Measurements from ENCODE around the gene TMEM255B.
"Not testable (repeated sequence)": the region's sequence is repeated elsewhere in the genome, so short reads cannot be mapped to it uniquely, and the experiment has no call there.

TMEM255B gene

GRCh38 chr13:113734826-113735125 is 24.2 kb upstream of the TMEM255B start:
- DNase-seq (ENCODE audit: low read depth in 2 of 2): no peak

- no peak for DNase-seq (ENCODE audit: low read depth in 2 of 2)
These were observed 23.8 kb upstream of the TMEM255B start for GRCh38 chr13:113735194-113735593.

GRCh38 chr13:113735750-113736149 is 23.3 kb upstream of the TMEM255B start:
- DNase-seq (ENCODE audit: low read depth in 2 of 2): no peak

GRCh38 chr13:113736258-113736731 is 22.7 kb upstream of the TMEM255B start:
- DNase-seq (ENCODE audit: low read depth in 2 of 2): no peak

GRCh38 chr13:113737803-113738202 is 21.2 kb upstream of the TMEM255B start:
- no peak for DNase-seq (ENCODE audit: low read depth in 2 of 2)

- DNase-seq (ENCODE audit: low read depth in 2 of 2): no peak
These were observed 19.3 kb upstream of the TMEM255B start for GRCh38 chr13:113739527-113740285.

GRCh38 chr13:113740286-113740556 is 18.8 kb upstream of the TMEM255B start:
- no peak for DNase-seq (ENCODE audit: low read depth in 2 of 2)

- no peak for DNase-seq (ENCODE audit: low read depth in 2 of 2)
These were observed 18.4 kb upstream of the TMEM255B start for GRCh38 chr13:113740661-113741060.

- DNase-seq (ENCODE audit: low read depth in 2 of 2): no peak
These were observed 17.8 kb upstream of the TMEM255B start for GRCh38 chr13:113741191-113741668.

GRCh38 chr13:113742000-113742441 is 17.0 kb upstream of the TMEM255B start:
- DNase-seq (ENCODE audit: low read depth in 2 of 2): no peak

GRCh38 chr13:113742445-113743120 is 16.4 kb upstream of the TMEM255B start:
- DNase-seq (ENCODE audit: low read depth in 2 of 2): no peak

- DNase-seq (ENCODE audit: low read depth in 2 of 2): no peak
These were observed 15.4 kb upstream of the TMEM255B start for GRCh38 chr13:113743366-113744195.

GRCh38 chr13:113744197-113745000 is 14.6 kb upstream of the TMEM255B start:
- no peak for DNase-seq (ENCODE audit: low read depth in 2 of 2)

- DNase-seq (ENCODE audit: low read depth in 2 of 2): no peak
These were observed 14.0 kb upstream of the TMEM255B start for GRCh38 chr13:113745059-113745458.

GRCh38 chr13:113745500-113746142 is 13.4 kb upstream of the TMEM255B start:
- DNase-seq (ENCODE audit: low read depth in 2 of 2): not testable (repeated sequence)

GRCh38 chr13:113746143-113746525 is 12.9 kb upstream of the TMEM255B start:
- DNase-seq (ENCODE audit: low read depth in 2 of 2): no peak

GRCh38 chr13:113746671-113747070 is 12.4 kb upstream of the TMEM255B start:
- DNase-seq (ENCODE audit: low read depth in 2 of 2): no peak

- DNase-seq (ENCODE audit: low read depth in 2 of 2): no peak
These were observed 11.7 kb upstream of the TMEM255B start for GRCh38 chr13:113747291-113747833.

- no peak for DNase-seq (ENCODE audit: low read depth in 2 of 2)
These were observed 10.7 kb upstream of the TMEM255B start for GRCh38 chr13:113748101-113748861.

- no peak for DNase-seq (ENCODE audit: low read depth in 2 of 2)
These were observed 10.1 kb upstream of the TMEM255B start for GRCh38 chr13:113748862-113749451.

All from stimulated activated CD8-positive, alpha-beta memory T cell treated with anti-CD3 and anti-CD28 coated beads, Interleukin-15, amount 100 ng/mL, for 4 hours (primary cell).